Ishikawa (cell line): ENCODE data around the gene RASSF7.

Source experiments
- CEBPB ChIP-seq: IDR thresholded peaks from 2 replicates; pipeline ENCODE4 v1.6.1; 2012
- CREB1 ChIP-seq: IDR thresholded peaks from 2 replicates; pipeline ENCODE4 v1.6.1; 2012; ENCODE audit warnings: low read depth
- EGR1 ChIP-seq: IDR thresholded peaks from 2 replicates; pipeline ENCODE4 v1.6.1; 2012
- EP300 ChIP-seq: IDR thresholded peaks from 2 replicates; pipeline ENCODE4 v1.6.1; 2012; ENCODE audit warnings: borderline replicate concordance
- FOXM1 ChIP-seq: IDR thresholded peaks from 2 replicates; pipeline ENCODE4 v1.6.1; 2012; ENCODE audit warnings: low read depth, borderline replicate concordance
- NFIC ChIP-seq: IDR thresholded peaks from 2 replicates; pipeline ENCODE4 v1.6.1; 2012
- RAD21 ChIP-seq: IDR thresholded peaks from 2 replicates; pipeline ENCODE4 v1.6.1; 2012; ENCODE audit warnings: low read depth
- TAF1 ChIP-seq: IDR thresholded peaks from 2 replicates; pipeline ENCODE4 v1.6.1; 2012; ENCODE audit warnings: low read depth, mild to moderate bottlenecking
- TCF12 ChIP-seq: IDR thresholded peaks from 2 replicates; pipeline ENCODE4 v1.6.1; 2012; ENCODE audit warnings: low read depth
- TEAD4 ChIP-seq: IDR thresholded peaks from 2 replicates; pipeline ENCODE4 v1.6.1; 2012
- USF1 ChIP-seq: IDR thresholded peaks from 2 replicates; pipeline ENCODE4 v1.6.1; 2012
- YY1 ChIP-seq: IDR thresholded peaks from 2 replicates; pipeline ENCODE4 v1.6.1; 2012; ENCODE audit warnings: low read depth
- TF ChIP-seq, protein P1 (sequence below): IDR thresholded peaks from 2 replicates; pipeline ENCODE4 v1.6.1; 2012
- TF ChIP-seq, protein P2 (sequence below): IDR thresholded peaks from 2 replicates; pipeline ENCODE4 v1.6.1; 2012; ENCODE audit warnings: low read depth, mild to moderate bottlenecking

DNA sequence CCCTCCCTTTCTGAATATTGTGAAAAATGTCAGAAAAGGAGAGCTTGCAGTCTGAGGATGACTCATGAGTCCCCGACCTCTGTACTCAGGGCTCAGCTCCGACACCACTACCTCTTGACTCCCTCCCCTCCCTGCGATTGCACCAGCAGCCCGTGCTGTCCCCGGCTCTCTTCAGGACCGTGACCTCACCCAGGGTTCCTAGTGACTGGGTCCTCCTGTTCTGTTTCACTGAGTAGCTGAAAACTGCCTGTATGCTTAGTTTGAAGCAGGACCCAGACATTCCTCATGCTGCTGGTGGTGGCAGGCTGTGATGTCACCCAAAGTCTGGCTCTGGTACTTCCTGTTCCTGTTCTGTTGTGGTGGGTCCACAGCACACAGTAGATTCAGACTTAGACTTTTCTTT is 27.2 kb downstream of the RASSF7 start:
- no peak for TF ChIP-seq YY1
- no peak for TF ChIP-seq RAD21
- no peak for TF ChIP-seq TEAD4
- TF ChIP-seq, protein P1, sequence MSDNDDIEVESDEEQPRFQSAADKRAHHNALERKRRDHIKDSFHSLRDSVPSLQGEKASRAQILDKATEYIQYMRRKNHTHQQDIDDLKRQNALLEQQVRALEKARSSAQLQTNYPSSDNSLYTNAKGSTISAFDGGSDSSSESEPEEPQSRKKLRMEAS = no peak
- TF ChIP-seq CREB1 = no peak
- no peak for TF ChIP-seq TAF1
- no peak for TF ChIP-seq EGR1
- no peak for TF ChIP-seq TCF12
- no peak for TF ChIP-seq EP300
- no peak for TF ChIP-seq USF1
- TF ChIP-seq FOXM1 = no peak
- TF ChIP-seq CEBPB = no peak
- no peak for TF ChIP-seq NFIC
- TF ChIP-seq, protein P2, sequence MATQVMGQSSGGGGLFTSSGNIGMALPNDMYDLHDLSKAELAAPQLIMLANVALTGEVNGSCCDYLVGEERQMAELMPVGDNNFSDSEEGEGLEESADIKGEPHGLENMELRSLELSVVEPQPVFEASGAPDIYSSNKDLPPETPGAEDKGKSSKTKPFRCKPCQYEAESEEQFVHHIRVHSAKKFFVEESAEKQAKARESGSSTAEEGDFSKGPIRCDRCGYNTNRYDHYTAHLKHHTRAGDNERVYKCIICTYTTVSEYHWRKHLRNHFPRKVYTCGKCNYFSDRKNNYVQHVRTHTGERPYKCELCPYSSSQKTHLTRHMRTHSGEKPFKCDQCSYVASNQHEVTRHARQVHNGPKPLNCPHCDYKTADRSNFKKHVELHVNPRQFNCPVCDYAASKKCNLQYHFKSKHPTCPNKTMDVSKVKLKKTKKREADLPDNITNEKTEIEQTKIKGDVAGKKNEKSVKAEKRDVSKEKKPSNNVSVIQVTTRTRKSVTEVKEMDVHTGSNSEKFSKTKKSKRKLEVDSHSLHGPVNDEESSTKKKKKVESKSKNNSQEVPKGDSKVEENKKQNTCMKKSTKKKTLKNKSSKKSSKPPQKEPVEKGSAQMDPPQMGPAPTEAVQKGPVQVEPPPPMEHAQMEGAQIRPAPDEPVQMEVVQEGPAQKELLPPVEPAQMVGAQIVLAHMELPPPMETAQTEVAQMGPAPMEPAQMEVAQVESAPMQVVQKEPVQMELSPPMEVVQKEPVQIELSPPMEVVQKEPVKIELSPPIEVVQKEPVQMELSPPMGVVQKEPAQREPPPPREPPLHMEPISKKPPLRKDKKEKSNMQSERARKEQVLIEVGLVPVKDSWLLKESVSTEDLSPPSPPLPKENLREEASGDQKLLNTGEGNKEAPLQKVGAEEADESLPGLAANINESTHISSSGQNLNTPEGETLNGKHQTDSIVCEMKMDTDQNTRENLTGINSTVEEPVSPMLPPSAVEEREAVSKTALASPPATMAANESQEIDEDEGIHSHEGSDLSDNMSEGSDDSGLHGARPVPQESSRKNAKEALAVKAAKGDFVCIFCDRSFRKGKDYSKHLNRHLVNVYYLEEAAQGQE = no peak
